ENCODE results near the gene SV2B. TPM values are rescaled to one million over a fixed set of nuclear protein-coding genes. Genes with fewer than 3 reads are reported as not detected.

SV2B gene
- polyA plus RNA-seq, 3 donors: 0.12 to 0.97 (median 0.97) TPM

- DNase-seq: no peak
These were observed 92.2 kb downstream of the SV2B start for GRCh38 chr15:91192285-91192684.

- no peak for DNase-seq
These were observed 92.8 kb downstream of the SV2B start for GRCh38 chr15:91192690-91193377.

- DNase-seq: no peak
These were observed 93.3 kb downstream of the SV2B start for GRCh38 chr15:91193378-91193720.

GRCh38 chr15:91196127-91196526, 96.1 kb downstream of the SV2B start:
- DNase-seq: no peak

- no peak for DNase-seq
These were observed 96.7 kb downstream of the SV2B start for GRCh38 chr15:91196768-91197167.

- DNase-seq: no peak
These were observed 99.5 kb downstream of the SV2B start for GRCh38 chr15:91199511-91199910.

- DNase-seq: no peak
These were observed 100.2 kb downstream of the SV2B start for GRCh38 chr15:91200101-91200754.

- no peak for DNase-seq
These were observed 102.5 kb downstream of the SV2B start for GRCh38 chr15:91202510-91203102.

GRCh38 chr15:91203619-91204203, 103.7 kb downstream of the SV2B start:
- no peak for DNase-seq

GRCh38 chr15:91208371-91208770, 108.3 kb downstream of the SV2B start:
- no peak for DNase-seq

GRCh38 chr15:91209318-91209717, 109.3 kb downstream of the SV2B start:
- no peak for DNase-seq

GRCh38 chr15:91209726-91210125, 109.7 kb downstream of the SV2B start:
- no peak for DNase-seq

- no peak for DNase-seq
These were observed 114.9 kb downstream of the SV2B start for GRCh38 chr15:91214675-91215590.

GRCh38 chr15:91216000-91216399, 115.9 kb downstream of the SV2B start:
- no peak for DNase-seq

GRCh38 chr15:91219206-91219605, 119.1 kb downstream of the SV2B start:
- no peak for DNase-seq

- no peak for DNase-seq
These were observed 122.0 kb downstream of the SV2B start for GRCh38 chr15:91222052-91222451.

- no peak for DNase-seq
These were observed 123.8 kb downstream of the SV2B start for GRCh38 chr15:91223863-91224262.

- peak; percentile 30 for DNase-seq
These were observed 124.8 kb downstream of the SV2B start for GRCh38 chr15:91224755-91225380.

GRCh38 chr15:91225741-91226140, 125.7 kb downstream of the SV2B start:
- no peak for DNase-seq

GRCh38 chr15:91227117-91227516, 127.1 kb downstream of the SV2B start:
- no peak for DNase-seq

- DNase-seq: no peak
These were observed 127.7 kb downstream of the SV2B start for GRCh38 chr15:91227766-91228165.

GRCh38 chr15:91228383-91228782, 128.3 kb downstream of the SV2B start:
- no peak for DNase-seq
